GM13977 (cell line): ENCODE data around the gene PRRG2.
"Not testable (repeated sequence)": the region's sequence is repeated elsewhere in the genome, so short reads cannot be mapped to it uniquely, and the experiment has no call there.

ENCODE experiments used
- DNase-seq: peaks from one replicate; pipeline ENCODE4 v3.0.0; 2012; ENCODE audit warnings: low spot score
- CTCF ChIP-seq: IDR thresholded peaks from 2 replicates; pipeline ENCODE4 v1.5.1; 2012; ENCODE audit warnings: mild to moderate bottlenecking, control low read depth; ENCODE audit not compliant: insufficient read depth; ENCODE audit errors: extremely low read depth, missing control alignments
- in situ Hi-C: fragments of 300-500 bp; cut with MboI; formaldehyde crosslinking; loops from one replicate; pipeline ENCODE4 v1.12.0; 2022; ENCODE audit warnings: low sequenced_read_pairs, low pct_unique_long_range_greater_than_20kb, mixed read lengths, inconsistent platforms; ENCODE audit not compliant: unreplicated experiment

The PRRG2 gene

GRCh38 chr19:49614096-49614833, 33.1 kb downstream of the PRRG2 start:
- DNase-seq: peak; percentile 41
- TF ChIP-seq CTCF: peak; percentile 6
- in situ Hi-C loops: no loop called here

GRCh38 chr19:49615861-49616260, 34.7 kb downstream of the PRRG2 start:
- DNase-seq: no peak
- TF ChIP-seq CTCF: no peak
- in situ Hi-C loops: no loop called here

- in situ Hi-C loops: no loop called here
- no peak for DNase-seq
Observed at GRCh38 chr19:49616532-49616931, 35.4 kb downstream of the PRRG2 start.

GRCh38 chr19:49616945-49617344, 35.8 kb downstream of the PRRG2 start:
- TF ChIP-seq CTCF: no peak
- DNase-seq: no peak
- in situ Hi-C loops: no loop called here

More at GRCh38 chr19:49616532-49616931, 35.4 kb downstream of the PRRG2 start:
- TF ChIP-seq CTCF: no peak

- DNase-seq, in situ Hi-C loops: not testable (repeated sequence)
Observed at GRCh38 chr19:49617860-49618259, 36.7 kb downstream of the PRRG2 start.

GRCh38 chr19:49624967-49625910, 44.1 kb downstream of the PRRG2 start:
- in situ Hi-C loops: no loop called here
- DNase-seq: no peak
- TF ChIP-seq CTCF: no peak

- DNase-seq: no peak
- in situ Hi-C loops: no loop called here
- TF ChIP-seq CTCF: no peak
Observed at GRCh38 chr19:49626226-49626625, 45.1 kb downstream of the PRRG2 start.
